ENCODE results near the gene EEIG2. TPM values are rescaled to one million over a fixed set of nuclear protein-coding genes. Genes with fewer than 3 reads are reported as not detected.
A peak's percentile ranks its signal among the peaks of the same experiment; 100 is the strongest.
"Not testable (repeated sequence)": the region's sequence is repeated elsewhere in the genome, so short reads cannot be mapped to it uniquely, and the experiment has no call there.

The EEIG2 gene
- total RNA-seq, result 10 to 100 TPM in 3 of 4 donors, 1 to 10 TPM in 1; 1.3 to 55.4 (median 13.1) TPM

- peak within 1 kb of the TSS; percentile 72 to 82 for H3K27ac ChIP-seq
- TF ChIP-seq POLR2A (IDR thresholded peaks at IDR 0.05), result peak in 1 of 2 donors; percentile 45
- TF ChIP-seq CTCF (IDR thresholded peaks at IDR 0.05), result peak; percentile 39 to 97 (median 89)
- peak within 1 kb of the TSS; percentile 51 to 68 for H3K4me3 ChIP-seq
- peaks cover 9 to 11% of the 10 kb centered on the region in 2 donors for H3K4me1 ChIP-seq
- no peaks in the 10 kb centered on the region for H3K9me3 ChIP-seq
- H3K27me3 ChIP-seq, result no peaks in the 10 kb centered on the region
- peak; percentile 78 to 91 for DNase-seq
- no peaks in the 10 kb centered on the region for H3K36me3 ChIP-seq
- intact Hi-C loops (cut with DNase I; ENCODE audit: low total_unique reads), result no loop called here
These were observed at the start of gene EEIG2 for GRCh38 chr1:108559215-108560186. Gene EEIG2 (plus strand): TSS chr1:108560100. CDS start chr1:108560429, 329 bp downstream.

GRCh38 chr1:108511764-108512163 lies 48.1 kb upstream of the EEIG2 start:
- H3K9me3 ChIP-seq, result no peaks in the 10 kb centered on the region
- H3K27me3 ChIP-seq, result no peaks in the 10 kb centered on the region
- TF ChIP-seq POLR2A (IDR thresholded peaks at IDR 0.05), result no peak
- no peak for TF ChIP-seq CTCF (IDR thresholded peaks at IDR 0.05)
- H3K27ac ChIP-seq, result no peak overlapping the region
- no peak for DNase-seq
- no peak overlapping the region for H3K4me3 ChIP-seq
- no peaks in the 10 kb centered on the region for H3K36me3 ChIP-seq
- intact Hi-C loops (cut with DNase I; ENCODE audit: low total_unique reads), result loop anchor here (5.0 kb wide), 1 partner anchor 136 kb away; no protein-coding TSS in a partner anchor
- H3K4me1 ChIP-seq, result no peaks in the 10 kb centered on the region

GRCh38 chr1:108512239-108513043 lies 47.5 kb upstream of the EEIG2 start:
- intact Hi-C loops (cut with DNase I; ENCODE audit: low total_unique reads), result loop anchor here (5.0 kb wide), 1 partner anchor 135 kb away; no protein-coding TSS in a partner anchor
- H3K27ac ChIP-seq, result no peak overlapping the region
- no peaks in the 10 kb centered on the region for H3K4me1 ChIP-seq
- no peak overlapping the region for H3K4me3 ChIP-seq
- H3K36me3 ChIP-seq, result no peaks in the 10 kb centered on the region
- H3K9me3 ChIP-seq, result no peaks in the 10 kb centered on the region
- DNase-seq, result no peak
- no peak for TF ChIP-seq POLR2A (IDR thresholded peaks at IDR 0.05)
- TF ChIP-seq CTCF (IDR thresholded peaks at IDR 0.05), result peak; percentile 82 to 87 (median 86)
- no peaks in the 10 kb centered on the region for H3K27me3 ChIP-seq

- intact Hi-C loops (cut with DNase I; ENCODE audit: low total_unique reads), result loop anchor here (5.0 kb wide), 1 partner anchor 134 kb away; no protein-coding TSS in a partner anchor
- Histone ChIP-seq H3K4me1 (no peaks in the 10 kb centered on the region), H3K36me3 (no peaks in the 10 kb centered on the region), H3K9me3 (no peaks in the 10 kb centered on the region), H3K27ac (no peak overlapping the region), H3K4me3 (no peak overlapping the region), H3K27me3 (no peaks in the 10 kb centered on the region)
- TF ChIP-seq CTCF (IDR thresholded peaks at IDR 0.05) (no peak), POLR2A (IDR thresholded peaks at IDR 0.05) (no peak)
- no peak for DNase-seq
These were observed 46.9 kb upstream of the EEIG2 start for GRCh38 chr1:108513044-108513415.

GRCh38 chr1:108513914-108514313 lies 46.0 kb upstream of the EEIG2 start:
- not testable (repeated sequence) for H3K27ac ChIP-seq, H3K27me3 ChIP-seq, H3K4me1 ChIP-seq, H3K9me3 ChIP-seq, H3K4me3 ChIP-seq, DNase-seq, H3K36me3 ChIP-seq
- intact Hi-C loops (cut with DNase I; ENCODE audit: low total_unique reads), result loop anchor here (5.0 kb wide), 1 partner anchor 133 kb away; no protein-coding TSS in a partner anchor

GRCh38 chr1:108517301-108517897 lies 42.5 kb upstream of the EEIG2 start:
- H3K27ac ChIP-seq; H3K36me3 ChIP-seq; H3K4me3 ChIP-seq; H3K27me3 ChIP-seq; DNase-seq; H3K4me1 ChIP-seq; H3K9me3 ChIP-seq; intact Hi-C loops (cut with DNase I; ENCODE audit: low total_unique reads): not testable (repeated sequence)

Measured in uterus (tissue), 4 donors.